COLO829 (cell line): ENCODE data around the gene ADAMTS14.
"Not testable (repeated sequence)": the region's sequence is repeated elsewhere in the genome, so short reads cannot be mapped to it uniquely, and the experiment has no call there.

Experiments
- DNase-seq: peaks from one replicate; pipeline ENCODE4 v3.0.0; 2012; ENCODE audit warnings: low spot score

ADAMTS14 gene, protein sequence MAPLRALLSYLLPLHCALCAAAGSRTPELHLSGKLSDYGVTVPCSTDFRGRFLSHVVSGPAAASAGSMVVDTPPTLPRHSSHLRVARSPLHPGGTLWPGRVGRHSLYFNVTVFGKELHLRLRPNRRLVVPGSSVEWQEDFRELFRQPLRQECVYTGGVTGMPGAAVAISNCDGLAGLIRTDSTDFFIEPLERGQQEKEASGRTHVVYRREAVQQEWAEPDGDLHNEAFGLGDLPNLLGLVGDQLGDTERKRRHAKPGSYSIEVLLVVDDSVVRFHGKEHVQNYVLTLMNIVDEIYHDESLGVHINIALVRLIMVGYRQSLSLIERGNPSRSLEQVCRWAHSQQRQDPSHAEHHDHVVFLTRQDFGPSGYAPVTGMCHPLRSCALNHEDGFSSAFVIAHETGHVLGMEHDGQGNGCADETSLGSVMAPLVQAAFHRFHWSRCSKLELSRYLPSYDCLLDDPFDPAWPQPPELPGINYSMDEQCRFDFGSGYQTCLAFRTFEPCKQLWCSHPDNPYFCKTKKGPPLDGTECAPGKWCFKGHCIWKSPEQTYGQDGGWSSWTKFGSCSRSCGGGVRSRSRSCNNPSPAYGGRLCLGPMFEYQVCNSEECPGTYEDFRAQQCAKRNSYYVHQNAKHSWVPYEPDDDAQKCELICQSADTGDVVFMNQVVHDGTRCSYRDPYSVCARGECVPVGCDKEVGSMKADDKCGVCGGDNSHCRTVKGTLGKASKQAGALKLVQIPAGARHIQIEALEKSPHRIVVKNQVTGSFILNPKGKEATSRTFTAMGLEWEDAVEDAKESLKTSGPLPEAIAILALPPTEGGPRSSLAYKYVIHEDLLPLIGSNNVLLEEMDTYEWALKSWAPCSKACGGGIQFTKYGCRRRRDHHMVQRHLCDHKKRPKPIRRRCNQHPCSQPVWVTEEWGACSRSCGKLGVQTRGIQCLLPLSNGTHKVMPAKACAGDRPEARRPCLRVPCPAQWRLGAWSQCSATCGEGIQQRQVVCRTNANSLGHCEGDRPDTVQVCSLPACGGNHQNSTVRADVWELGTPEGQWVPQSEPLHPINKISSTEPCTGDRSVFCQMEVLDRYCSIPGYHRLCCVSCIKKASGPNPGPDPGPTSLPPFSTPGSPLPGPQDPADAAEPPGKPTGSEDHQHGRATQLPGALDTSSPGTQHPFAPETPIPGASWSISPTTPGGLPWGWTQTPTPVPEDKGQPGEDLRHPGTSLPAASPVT

DNA sequence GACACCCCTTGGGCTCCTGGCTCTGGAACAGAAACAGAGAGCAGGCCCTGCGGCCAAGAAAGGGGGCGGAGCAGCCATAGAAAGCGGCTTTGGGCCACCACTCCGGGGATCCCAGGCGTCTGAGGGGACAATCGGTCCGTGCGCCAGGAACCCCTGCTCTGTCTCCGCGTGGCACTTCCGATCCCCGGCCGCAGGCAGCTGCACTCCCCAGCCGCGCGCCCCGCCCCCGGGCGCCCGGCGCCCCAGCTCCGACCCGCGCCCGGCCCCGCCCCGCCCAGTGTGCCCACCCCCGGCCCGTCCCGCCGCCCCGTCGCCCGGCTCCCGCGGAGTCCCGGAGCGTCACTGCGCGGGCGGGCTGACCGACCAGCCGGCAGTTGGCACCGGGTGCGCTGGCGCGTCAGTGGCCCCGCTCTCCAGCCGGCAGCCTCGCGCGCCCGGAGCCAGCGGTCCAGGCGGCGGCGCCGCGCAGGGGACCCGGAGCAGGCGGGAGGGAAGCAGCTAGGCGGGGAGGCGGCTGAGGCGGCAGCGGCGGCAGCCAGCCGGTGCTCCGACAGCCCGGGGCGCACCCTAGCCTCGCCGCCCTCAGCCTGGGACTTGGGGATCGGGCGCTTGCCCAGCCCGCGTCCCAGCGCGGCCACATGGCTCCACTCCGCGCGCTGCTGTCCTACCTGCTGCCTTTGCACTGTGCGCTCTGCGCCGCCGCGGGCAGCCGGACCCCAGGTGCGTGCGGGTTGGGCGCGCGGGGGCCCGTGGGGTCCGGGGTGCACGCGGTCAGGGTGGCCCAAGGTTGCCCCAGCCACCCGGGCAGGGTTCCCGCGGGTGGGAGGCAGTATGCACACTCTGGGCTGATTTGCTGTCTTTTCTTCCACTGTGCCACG lies at the start of gene ADAMTS14:
Gene ADAMTS14, plus strand, starts transcription at position 342 of the 878 bp plus-strand sequence. Its CDS starts 297 bp downstream, at position 639.
- no peak for DNase-seq

DNA sequence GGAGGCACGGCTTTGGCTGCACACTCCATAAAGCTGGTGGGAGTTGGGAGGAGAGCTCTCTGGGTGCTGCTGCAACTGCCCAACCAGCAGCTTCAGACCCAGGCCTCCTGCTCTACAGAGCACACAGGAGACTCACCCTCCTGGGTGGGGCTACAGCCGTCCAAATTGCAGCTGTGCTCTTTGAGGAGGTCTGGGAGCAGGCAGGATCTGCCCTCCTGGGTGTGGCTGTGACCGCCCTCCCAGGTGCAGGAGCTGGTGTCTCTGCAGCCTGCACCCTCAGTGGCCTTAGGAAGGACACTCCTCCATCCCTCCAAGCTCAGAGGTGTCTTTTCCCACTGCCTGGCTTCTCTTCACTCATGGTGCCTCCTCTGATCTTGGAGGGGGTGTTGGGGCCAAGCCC lies 49.8 kb upstream of the ADAMTS14 start:
- no peak for DNase-seq

DNA sequence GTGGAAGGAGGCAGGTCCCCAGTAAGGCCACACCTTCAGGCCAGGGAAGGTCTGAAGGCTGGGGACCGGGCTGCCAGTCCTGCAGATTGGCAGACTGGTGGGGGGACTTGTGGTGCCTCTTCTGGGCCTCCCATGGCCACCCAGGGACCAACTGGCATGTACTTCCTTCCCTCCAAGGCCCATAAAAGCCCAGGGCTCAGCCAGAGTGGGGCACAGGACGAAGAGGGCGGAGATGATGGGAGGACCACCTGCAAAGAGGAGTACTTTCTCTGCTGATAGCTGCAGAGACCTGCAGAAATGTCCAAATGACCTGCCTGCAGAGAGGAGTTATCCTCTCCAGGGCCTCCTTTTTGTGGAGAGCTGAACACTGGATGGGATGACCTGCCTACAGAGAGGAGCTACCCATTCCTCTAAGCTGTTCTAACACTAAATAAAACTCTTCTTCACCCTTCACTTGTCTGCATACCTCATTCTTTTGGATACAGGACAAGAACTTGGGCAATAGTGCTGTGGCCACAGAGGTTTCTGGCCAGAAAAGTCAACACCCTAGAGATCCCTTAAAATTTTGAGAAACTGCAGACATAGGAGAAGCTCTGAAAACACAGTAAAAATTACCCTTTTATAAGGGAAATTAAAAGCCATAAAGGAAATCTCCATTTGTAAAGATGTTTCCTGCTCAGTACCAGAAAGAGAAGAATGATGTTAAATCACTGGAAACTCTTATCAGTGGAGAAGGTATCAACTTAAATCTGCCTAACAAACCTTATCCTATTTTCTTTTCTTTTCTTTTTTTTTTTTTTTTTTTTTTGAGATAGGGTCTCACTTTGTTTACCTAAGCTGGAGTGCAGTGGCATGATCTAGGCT lies 49.1 kb upstream of the ADAMTS14 start:
- DNase-seq: no peak

DNA sequence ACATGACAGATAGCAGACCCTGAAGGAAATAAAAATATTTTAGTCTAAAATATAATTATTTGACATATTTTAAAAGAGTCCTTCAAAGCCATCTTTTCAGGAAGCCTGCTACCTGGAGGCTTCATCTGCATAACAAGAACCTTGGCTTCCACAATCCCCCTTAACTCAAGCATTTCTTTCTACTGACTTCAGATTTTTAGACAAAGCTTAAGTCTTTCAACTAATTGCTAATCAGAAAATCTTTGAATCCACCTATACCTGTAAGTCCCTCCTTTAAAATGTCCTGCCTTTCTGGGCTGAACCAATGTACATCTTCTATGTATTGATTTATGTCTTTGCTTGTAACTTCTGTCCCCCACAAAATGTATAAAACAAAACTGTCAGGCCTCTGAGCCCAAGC lies 46.2 kb upstream of the ADAMTS14 start:
- DNase-seq: no peak

DNA sequence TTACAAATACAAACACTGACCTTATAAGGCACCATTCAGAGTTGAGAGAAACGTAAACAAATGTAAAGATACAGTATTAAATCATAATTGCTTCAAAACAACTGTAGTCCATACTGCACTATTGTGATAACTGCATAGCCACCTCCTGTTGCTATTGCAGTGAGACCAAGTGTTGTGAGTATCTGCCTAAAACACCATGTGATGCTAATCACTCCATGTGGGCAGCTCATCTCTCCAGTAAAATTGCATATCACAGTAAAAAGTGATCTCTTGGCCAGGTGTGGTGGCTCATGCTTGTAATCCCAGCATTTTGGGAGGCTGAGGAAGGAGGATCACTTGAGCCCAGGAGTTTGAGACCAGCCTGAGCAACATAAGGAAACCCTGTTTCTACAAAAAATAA lies 43.0 kb upstream of the ADAMTS14 start:
- no peak for DNase-seq

DNA sequence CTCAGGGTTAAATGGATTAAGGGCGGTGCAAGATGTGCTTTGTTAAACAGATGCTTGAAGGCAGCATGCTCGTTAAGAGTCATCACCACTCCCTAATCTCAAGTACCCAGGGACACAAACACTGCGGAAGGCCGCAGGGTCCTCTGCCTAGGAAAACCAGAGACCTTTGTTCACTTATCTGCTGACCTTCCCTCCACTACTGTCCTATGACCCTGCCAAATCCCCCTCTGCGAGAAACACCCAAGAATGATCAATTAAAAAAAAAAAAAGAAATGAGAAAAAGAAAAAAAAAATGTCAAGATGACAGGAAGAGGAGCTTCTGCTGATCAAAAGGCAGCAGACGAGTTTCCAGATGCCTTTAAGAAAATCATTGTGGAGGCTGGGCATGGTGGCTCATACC lies 40.6 kb upstream of the ADAMTS14 start:
- DNase-seq: not testable (repeated sequence)

DNA sequence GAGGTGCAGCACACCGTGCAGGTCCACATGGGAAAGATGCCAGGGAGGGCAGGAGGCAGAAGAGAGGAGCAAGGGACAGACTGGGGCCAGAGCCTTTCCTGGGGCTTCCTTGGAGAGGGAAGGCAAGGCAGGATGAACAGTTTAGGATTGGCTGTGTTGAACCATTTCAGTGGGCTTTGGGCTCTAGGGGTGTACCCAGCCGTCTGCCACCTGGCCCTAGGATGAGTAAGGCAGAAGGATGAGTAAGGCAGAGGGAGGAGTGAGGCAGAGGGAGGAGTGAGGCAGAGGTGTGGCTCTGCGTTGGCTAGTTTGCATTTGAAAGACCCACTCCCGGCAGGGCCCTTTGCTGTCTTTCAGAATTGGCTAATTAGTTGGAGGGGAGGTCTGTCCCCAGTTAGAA lies 38.3 kb upstream of the ADAMTS14 start:
- no peak for DNase-seq

DNA sequence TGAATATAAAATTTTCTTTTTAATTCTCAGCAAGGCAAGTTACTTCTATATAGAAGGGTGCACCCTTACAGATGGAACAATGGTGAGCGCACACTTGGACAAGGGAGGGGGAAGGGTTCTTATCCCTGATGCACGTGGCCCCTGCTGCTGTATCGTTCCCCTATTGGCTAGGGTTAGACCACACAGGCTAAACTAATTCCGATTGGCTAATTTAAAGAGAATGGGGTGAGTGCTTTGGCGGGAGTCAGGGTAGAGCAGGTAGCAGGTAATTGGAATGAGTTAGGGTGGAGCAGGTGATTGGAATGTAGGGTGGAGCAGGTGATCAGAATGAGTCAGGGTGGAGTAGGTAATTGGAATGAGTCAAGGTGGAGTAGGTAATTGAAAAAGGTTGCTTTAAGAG lies 37.8 kb upstream of the ADAMTS14 start:
- DNase-seq: not testable (repeated sequence)

DNA sequence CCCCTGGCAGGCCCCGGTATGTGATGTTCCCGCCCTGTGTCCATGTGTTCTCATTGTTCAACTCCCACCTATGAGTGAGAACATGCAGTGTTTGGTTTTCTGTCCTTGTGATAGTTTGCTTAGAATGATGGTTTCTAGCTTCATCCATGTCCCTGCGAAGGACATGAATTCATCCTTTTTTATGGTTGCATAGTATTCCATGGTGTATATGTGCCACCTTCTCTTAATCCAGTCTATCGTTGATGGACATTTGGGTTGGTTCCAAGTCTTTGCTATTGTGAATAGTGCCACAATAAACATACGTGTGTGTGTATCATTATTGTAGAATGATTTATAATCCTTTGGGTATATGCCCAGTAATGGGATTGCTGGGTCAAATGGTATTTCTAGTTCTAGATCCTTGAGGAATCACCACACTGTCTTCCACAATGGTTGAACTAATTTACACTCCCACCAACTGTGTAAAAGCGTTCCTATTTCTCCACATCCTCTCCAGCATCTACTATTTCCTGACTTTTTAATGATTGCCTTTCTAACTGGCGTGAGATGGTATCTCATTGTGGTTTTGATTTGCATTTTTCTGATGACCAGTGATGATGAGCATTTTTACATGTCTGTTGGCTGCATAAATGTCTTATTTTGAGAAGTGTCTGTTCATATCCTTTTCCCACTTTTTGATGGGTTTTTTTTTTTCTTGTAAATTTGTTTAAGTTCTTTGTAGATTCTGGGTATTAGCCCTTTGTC lies 32.5 kb upstream of the ADAMTS14 start:
- DNase-seq: not testable (repeated sequence)

DNA sequence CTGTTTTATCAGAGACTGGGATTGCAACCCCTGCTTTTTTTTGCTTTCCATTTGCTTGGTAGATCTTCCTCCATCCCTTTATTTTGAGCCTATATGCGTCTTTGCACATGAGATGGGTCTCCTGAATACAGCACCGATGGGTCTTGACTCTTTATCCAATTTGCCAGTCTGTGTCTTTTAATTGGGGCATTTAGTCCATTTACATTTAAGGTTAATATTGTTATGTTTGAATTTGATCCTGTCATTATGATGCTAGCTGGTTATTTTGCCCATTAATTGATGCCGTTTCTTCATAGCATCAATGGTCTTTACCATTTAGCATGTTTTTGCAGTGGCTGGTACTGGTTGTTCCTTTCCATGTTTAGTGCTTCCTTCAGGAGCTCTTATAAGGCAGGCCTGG lies 29.0 kb upstream of the ADAMTS14 start:
- not testable (repeated sequence) for DNase-seq

DNA sequence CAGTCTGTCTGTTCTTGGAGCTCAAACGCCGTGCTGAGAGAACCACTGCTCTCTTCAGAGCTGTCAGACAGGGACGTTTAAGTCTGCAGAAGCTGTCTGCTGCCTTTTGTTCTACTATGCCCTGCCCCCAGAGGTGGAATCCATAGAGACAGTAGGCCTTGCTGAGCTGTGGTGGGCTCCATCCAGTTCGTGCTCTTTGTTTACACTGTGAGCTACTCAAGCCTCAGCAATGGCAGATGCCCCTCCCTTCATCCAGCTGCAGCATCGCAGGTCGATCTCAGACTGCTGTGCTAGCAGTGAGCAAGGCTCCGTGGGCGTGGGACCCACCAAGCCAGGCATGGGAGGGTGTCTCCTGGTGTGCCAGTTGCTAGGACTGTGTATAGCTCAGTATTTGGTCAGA lies 27.3 kb upstream of the ADAMTS14 start:
- not testable (repeated sequence) for DNase-seq

DNA sequence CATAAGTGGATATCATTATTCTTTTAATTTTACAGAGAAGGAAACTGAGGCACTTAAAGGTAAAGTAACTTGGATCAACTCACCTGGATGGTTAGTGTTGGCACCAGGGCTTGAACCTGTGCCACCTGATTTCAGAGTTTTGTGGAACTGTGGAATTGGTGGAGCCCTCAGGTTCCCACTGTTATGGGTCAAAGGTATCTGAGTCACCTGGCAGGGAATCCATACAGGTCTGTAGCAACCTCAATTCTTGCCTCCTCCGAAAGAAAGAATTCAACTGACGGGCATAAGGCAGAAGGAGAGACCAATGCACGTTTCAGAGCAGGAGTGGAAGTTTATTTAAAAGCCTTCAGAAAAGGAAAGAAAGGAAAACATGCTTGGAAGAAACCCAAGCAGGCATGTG lies 25.2 kb upstream of the ADAMTS14 start:
- DNase-seq: no peak

DNA sequence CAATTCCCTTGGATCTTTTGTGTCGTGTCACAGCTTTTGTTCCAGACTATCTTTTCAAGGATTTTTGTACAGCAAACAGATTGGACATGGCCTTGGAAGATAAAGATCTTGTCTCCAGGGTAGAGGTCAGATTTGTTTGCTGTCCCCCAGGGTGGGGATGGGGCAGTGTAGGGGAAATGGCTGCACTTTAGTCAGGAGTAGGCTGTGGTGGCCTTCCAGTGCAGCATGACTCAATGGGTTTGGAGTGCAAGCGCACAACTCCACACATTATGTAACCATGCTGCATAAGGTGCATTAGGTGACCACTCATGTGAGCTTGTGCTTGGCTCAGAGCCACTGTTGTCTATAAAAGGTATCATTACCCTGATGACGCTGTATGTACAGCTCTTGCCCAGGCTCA lies 23.9 kb upstream of the ADAMTS14 start:
- no peak for DNase-seq

DNA sequence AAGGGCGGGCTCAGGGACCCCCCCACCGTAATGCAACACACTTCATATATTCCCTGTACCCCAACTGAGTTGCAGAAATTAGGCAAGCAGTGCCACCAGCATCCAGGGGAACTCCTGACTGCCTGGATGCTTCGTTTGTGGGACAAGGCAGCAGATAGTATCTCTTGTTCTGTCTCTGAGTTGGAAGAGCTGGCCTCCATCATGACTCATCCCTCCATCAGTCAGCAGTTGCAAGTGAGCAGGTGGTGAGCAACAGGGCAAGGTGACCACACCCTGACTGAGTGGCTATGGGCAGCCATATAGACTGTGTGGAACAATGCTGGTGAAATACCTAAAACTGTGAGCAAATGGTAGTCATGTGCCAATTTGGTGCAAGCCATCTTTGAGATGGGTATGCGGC lies 22.8 kb upstream of the ADAMTS14 start:
- no peak for DNase-seq

DNA sequence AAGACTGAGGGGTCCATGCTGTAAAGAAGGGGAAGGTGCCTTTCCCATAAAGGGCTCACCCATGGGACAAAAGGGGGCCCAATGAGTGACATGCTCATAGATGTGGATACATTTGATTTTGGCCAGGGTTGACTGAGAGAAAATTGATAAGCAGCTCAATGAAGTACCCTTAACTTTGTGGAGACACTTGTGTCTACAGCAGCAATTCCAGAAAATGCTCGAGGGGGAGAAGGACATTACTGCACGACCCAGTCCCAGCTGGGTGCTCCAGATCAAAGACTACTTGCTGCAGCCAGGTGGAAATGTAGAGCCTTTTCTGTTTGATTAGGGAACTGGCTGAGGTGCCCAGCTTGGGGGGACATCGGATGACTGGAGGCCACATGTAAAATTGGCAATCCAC lies 22.2 kb upstream of the ADAMTS14 start:
- no peak for DNase-seq

DNA sequence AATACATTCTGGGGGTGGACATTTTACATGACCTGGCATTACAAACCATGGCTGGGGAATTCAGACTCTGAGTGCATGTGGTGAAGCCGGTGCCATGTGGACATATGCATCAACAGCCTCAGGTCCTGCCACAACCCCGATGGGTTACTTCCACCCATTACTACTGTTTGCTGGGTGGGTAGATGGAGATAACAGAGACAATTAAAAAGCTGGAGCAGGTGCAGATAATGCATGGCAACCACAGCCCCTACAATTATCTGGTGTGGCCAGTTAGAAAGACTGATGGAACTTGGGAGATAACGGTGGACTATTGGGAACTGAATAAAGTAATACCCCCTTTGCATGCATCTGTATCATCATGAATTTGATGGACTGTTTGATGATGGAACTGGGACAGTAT lies 21.6 kb upstream of the ADAMTS14 start:
- no peak for DNase-seq

DNA sequence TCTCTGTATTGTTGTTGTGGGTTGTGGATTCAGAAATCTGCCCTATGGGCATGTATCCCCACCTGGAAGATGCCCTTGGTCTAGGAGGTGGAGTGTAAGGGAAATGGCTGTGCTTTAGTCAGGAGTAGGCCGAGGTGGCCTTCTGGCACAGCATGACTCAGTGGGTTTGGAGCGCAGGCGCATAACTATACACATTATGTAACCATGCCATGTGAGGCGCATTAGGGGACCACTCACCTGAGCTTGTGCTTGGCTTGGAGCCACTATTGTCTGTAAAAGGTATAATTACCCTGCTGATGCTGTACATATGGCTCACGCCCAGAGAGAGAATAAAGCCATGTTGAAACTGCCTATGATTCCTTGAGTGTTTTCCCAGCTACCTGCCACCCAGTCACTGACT lies 20.6 kb upstream of the ADAMTS14 start:
- no peak for DNase-seq

DNA sequence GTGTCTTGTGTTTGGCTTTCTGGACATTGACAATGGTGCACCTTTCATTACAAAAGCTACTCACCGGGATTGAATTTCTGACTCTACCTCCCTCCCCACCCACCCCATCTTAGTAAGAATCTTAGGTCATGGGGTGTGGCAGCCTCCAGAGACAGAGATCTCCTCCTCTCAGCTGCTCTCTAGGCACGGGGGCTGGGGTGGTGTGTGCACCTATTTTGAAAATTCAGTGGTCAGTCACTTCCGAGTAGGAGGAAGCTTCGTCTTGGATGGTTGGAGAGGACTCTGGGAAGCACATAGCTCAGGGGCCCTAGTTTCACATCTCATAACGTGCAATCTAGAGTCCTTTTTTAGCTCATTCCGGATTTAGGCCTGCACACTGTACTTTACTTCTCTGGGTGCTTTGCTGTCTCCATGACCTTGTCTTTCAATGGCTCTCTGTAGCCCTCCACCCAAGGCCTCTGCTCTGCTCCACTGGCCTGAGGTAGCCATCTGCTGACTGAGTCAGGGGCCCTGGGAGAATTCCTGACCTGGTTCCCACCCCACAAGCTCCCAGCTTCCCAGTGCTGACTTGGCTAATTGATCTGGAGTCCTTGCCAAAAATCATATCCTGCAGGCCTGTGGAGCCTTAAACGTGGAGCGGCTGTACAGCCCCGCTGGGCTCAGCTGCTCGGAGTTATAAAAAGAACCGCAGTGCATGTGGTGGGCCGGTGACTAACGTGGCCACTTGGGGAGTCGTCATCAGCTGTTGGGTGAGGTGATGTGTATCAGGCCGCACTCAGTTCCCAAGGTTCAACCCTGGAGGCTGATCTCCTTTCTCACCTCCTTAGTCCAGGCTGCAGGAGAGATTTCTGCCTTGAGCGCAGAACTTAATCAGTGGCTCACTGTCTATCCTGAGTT lies 19.3 kb upstream of the ADAMTS14 start:
- no peak for DNase-seq

DNA sequence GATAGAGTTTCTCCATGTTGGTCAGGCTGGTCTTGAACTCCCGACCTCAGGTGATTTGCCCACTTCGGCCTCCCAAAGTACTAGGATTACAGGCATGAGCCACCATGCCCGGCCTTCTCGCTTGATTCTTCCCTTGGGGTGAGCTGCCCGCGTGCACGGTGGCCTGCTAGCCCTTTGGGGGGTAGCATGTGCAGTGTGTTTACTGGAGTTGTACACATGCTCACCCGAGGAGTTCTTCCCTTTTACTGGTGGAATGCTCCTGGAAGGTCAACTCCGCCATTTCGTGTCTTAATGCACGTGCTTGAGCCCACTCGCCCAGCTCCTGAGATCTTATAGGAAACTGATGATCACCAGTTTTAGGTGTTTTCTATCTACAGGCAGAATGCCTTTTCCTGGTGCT lies 17.0 kb upstream of the ADAMTS14 start:
- no peak for DNase-seq
